HEK293T (cell line): Measurements from ENCODE around the gene HOMER3.

Source experiments
- CTCF ChIA-PET: fragments of 350-600 bp; formaldehyde crosslinking; extraction: SDS; loops from one replicate; lab custom pipeline; 2021; ENCODE audit warnings: antibody characterized with exemption, inconsistent platforms; lab: Yijun Ruan, JAX
- POLR2A ChIA-PET: fragments of 350-600 bp; formaldehyde crosslinking; extraction: SDS; loops from one replicate; lab custom pipeline; 2020; ENCODE audit warnings: antibody characterized with exemption, inconsistent platforms; lab: Yijun Ruan, JAX
- DNase-seq: peaks from one replicate; pipeline ENCODE4 v3.0.0; 2012; ENCODE audit warnings: mixed read lengths; ENCODE audit errors: extremely low spot score
- ARNT ChIP-seq: fragments of 450-650 bp; IDR thresholded peaks from 2 replicates; pipeline ENCODE4 v1.6.1; 2017; ENCODE audit warnings: mild to moderate bottlenecking
- BHLHE40 ChIP-seq: fragments of 450-650 bp; IDR thresholded peaks from 2 replicates; pipeline ENCODE4 v1.6.1; 2016; ENCODE audit warnings: mild to moderate bottlenecking, moderate library complexity, borderline replicate concordance
- CTBP1 ChIP-seq: fragments of 450-650 bp; IDR thresholded peaks from 2 replicates; pipeline ENCODE4 v1.6.1; 2016; ENCODE audit warnings: borderline replicate concordance
- ELF4 ChIP-seq: fragments of 450-650 bp; IDR thresholded peaks from 2 replicates; pipeline ENCODE4 v1.6.1; 2017; ENCODE audit warnings: antibody characterized with exemption
- FOXA1 ChIP-seq: fragments of 450-650 bp; IDR thresholded peaks from 2 replicates; pipeline ENCODE4 v1.6.1; 2016; ENCODE audit warnings: mild to moderate bottlenecking
- FOXK2 ChIP-seq: fragments of 450-650 bp; IDR thresholded peaks from 2 replicates; pipeline ENCODE4 v1.6.1; 2016; ENCODE audit warnings: mild to moderate bottlenecking
- FOXM1 ChIP-seq: fragments of 450-650 bp; IDR thresholded peaks from 2 replicates; pipeline ENCODE4 v1.6.1; 2017; ENCODE audit warnings: mild to moderate bottlenecking, borderline replicate concordance
- HDGF ChIP-seq: fragments of 450-650 bp; IDR thresholded peaks from 2 replicates; pipeline ENCODE4 v1.6.1; 2017; ENCODE audit warnings: antibody characterized with exemption, borderline replicate concordance
- L3MBTL2 ChIP-seq: fragments of 450-650 bp; conservative IDR thresholded peaks from 2 replicates; pipeline ENCODE4 v1.6.1; 2016; ENCODE audit warnings: mild to moderate bottlenecking
- LEF1 ChIP-seq: fragments of 450-650 bp; IDR thresholded peaks from 2 replicates; pipeline ENCODE4 v1.6.1; 2017; ENCODE audit warnings: mild to moderate bottlenecking, borderline replicate concordance
- NFRKB ChIP-seq: fragments of 450-650 bp; IDR thresholded peaks from 2 replicates; pipeline ENCODE4 v1.6.1; 2016; ENCODE audit warnings: mild to moderate bottlenecking, moderate library complexity
- PKNOX1 ChIP-seq: fragments of 450-650 bp; IDR thresholded peaks from 2 replicates; pipeline ENCODE4 v1.6.1; 2016
- SP1 ChIP-seq: fragments of 450-650 bp; IDR thresholded peaks from 2 replicates; pipeline ENCODE4 v1.6.1; 2017
- SUZ12 ChIP-seq: fragments of 450-650 bp; IDR thresholded peaks from 2 replicates; pipeline ENCODE4 v1.6.1; 2016; ENCODE audit warnings: mild to moderate bottlenecking
- TARDBP ChIP-seq: fragments of 450-650 bp; IDR thresholded peaks from 2 replicates; pipeline ENCODE4 v1.6.1; 2016
- ZNF384 ChIP-seq: fragments of 450-650 bp; IDR thresholded peaks from 2 replicates; pipeline ENCODE4 v1.6.1; 2016

The HOMER3 gene

GRCh38 chr19:18899624-18900560 is 41.1 kb downstream of the HOMER3 start:
- no peak for DNase-seq
- ChIA-PET POLR2A (no interaction called here), CTCF (no interaction called here)
- no peak for TF ChIP-seq ELF4
- TF ChIP-seq TARDBP: no peak
- TF ChIP-seq PKNOX1: no peak
- no peak for TF ChIP-seq NFRKB
- TF ChIP-seq FOXM1: no peak
- no peak for TF ChIP-seq FOXK2
- TF ChIP-seq HDGF: no peak
- no peak for TF ChIP-seq CTBP1
- TF ChIP-seq SUZ12: no peak
- TF ChIP-seq L3MBTL2: no peak
- no peak for TF ChIP-seq FOXA1
- TF ChIP-seq SP1: no peak
- TF ChIP-seq ZNF384: no peak

GRCh38 chr19:18898607-18899408 is 42.2 kb downstream of the HOMER3 start:
- CTCF ChIA-PET: no interaction called here
- DNase-seq: no peak

GRCh38 chr19:18898081-18898606 is 42.9 kb downstream of the HOMER3 start:
- TF ChIP-seq CTBP1 (no peak), ARNT (no peak), PKNOX1 (no peak), SUZ12 (no peak), SP1 (no peak), ELF4 (no peak), TARDBP (no peak)
- ChIA-PET POLR2A (interaction anchor here (1.1 kb wide), 1 partner anchor 18 kb away, joined by 3 read pairs; no protein-coding TSS in a partner anchor), CTCF (interaction anchor here (0.6 kb wide), 2 partner anchors 59 to 131 kb away, joined by 3 read pairs; no protein-coding TSS in a partner anchor)

More at GRCh38 chr19:18898607-18899408, 42.2 kb downstream of the HOMER3 start:
- TF ChIP-seq L3MBTL2: no peak
- TF ChIP-seq PKNOX1: no peak
- no peak for TF ChIP-seq BHLHE40
- POLR2A ChIA-PET: interaction anchor here (1.1 kb wide), 1 partner anchor 17 kb away, joined by 3 read pairs; no protein-coding TSS in a partner anchor

GRCh38 chr19:18897094-18898029 is 43.7 kb downstream of the HOMER3 start:
- TF ChIP-seq ZNF384 (no peak), FOXA1 (no peak), TARDBP (no peak), BHLHE40 (no peak), HDGF (no peak), FOXM1 (no peak), SP1 (no peak), CTBP1 (no peak)
- ChIA-PET POLR2A (interaction anchor here (0.6 to 1.4 kb wide), 2 partner anchors 16 to 89 kb away, joined by 3 to 4 read pairs; no protein-coding TSS in a partner anchor), CTCF (interaction anchor here (0.6 to 1.7 kb wide), 3 partner anchors 59 to 130 kb away, joined by 3 to 7 read pairs (median 3); no protein-coding TSS in a partner anchor)

More at GRCh38 chr19:18898081-18898606, 42.9 kb downstream of the HOMER3 start:
- no peak for DNase-seq

DNA sequence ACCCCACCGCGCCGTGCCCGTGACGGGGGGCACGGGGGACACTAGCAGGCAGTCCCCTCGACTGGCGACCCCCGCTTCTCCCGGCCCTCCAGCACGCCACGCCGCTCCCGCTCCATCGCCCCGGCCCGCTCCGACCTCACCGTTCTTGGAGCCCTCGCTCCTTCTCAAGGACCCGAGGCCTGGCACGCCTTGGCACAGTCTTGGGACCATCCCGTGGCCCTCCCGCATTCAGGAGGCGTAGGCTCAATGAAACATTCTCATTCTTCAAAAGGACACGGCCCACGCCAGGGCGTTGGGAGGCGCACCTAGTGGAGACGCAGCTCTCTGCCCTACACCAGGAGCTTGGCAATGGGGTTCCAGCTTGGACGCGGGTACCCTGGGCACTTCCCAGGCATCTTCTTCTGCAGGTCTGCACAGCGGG is 44.6 kb downstream of the HOMER3 start:
- CTCF ChIA-PET: interaction anchor here (1.7 to 2.2 kb wide), 2 partner anchors 20 to 90 kb away, joined by 7 read pairs; no protein-coding TSS in a partner anchor
- TF ChIP-seq SP1 (no peak), NFRKB (no peak), ELF4 (no peak), FOXA1 (no peak), L3MBTL2 (no peak), FOXK2 (no peak), PKNOX1 (no peak), ARNT (no peak), SUZ12 (no peak), CTBP1 (no peak), FOXM1 (no peak), HDGF (no peak), BHLHE40 (no peak), TARDBP (no peak), LEF1 (no peak), ZNF384 (no peak)
- DNase-seq: no peak
- POLR2A ChIA-PET: interaction anchor here (0.9 to 1.4 kb wide), 3 partner anchors 11 to 90 kb away, joined by 4 to 6 read pairs (median 5); partner anchors contain the start of gene COPE

More at GRCh38 chr19:18897094-18898029, 43.7 kb downstream of the HOMER3 start:
- DNase-seq: no peak
